Mononuclear cell (primary cell): ENCODE results near the gene CASTOR1. TPM values are rescaled to one million over a fixed set of nuclear protein-coding genes. Genes with fewer than 3 reads are reported as not detected.

Source experiments
- H3K27me3 ChIP-seq: 2 replicates; pipeline ENCODE4 v1.6.0; 2011; ENCODE audit warnings: low read length, control low read depth; ENCODE audit not compliant: insufficient read depth
- H3K4me1 ChIP-seq: 2 replicates; pipeline ENCODE4 v1.5.1; 2011; ENCODE audit warnings: mild to moderate bottlenecking, low read length, control low read depth; ENCODE audit not compliant: insufficient read depth
- H3K4me3 ChIP-seq: 2 replicates; pipeline ENCODE4 v1.5.1; 2011; ENCODE audit warnings: mild to moderate bottlenecking, low read length, moderate library complexity
- H3K9me3 ChIP-seq: 2 replicates; pipeline ENCODE4 v1.5.1; 2011; ENCODE audit warnings: low read depth, mild to moderate bottlenecking, control low read depth, low read length
- total RNA-seq: library from RNA; depleted of rRNA; stranded (reverse); fragments of >200 nt; gene quantifications from one replicate; pipeline ENCODE4 v1.2.3, GENCODE V29; 2012

CASTOR1 gene
- total RNA-seq, 1 donor, result 4.6 TPM

DNA sequence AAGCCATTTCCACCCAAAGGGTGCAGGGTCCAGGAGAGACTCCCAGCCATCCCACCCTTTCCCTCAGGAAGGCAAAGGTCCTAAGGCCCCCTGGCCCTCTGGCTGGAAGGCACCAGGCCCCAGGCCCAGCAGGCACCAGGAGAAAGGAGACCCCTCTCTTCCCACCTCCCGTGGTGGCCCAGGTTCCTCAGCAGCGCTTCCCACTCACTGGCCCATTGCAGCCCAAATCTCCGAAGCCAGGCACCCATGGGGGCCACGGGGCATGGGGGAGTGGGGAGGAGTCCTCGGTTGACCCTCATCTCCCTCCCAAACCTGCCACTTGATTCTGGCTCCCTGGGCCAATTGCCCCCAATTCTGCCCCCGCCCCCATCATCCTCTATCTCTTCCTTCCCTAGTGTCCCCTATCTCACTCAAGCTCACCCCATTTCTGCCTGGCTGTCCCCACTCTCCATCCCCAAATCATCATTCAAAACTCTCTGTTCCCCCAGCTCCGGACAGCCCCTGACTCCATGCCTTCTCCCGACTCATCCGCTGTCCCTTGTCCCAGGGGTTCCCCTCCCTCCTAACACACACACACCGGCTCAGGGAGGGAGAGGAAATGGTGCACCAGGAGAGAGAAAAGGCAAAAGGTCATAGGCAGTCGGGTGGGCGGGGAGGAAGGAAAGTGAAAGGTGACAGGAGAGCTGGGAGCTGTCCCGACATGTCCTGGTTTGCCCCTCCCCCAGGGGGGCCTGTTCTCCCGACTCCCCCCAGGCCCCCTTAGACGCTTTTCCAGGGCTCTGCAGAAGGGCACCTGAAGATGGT, 43.9 kb downstream of the CASTOR1 start:
- no peaks in the 10 kb centered on the region for H3K9me3 ChIP-seq
- no peak overlapping the region for H3K4me3 ChIP-seq
- peaks cover 18% of the 10 kb centered on the region for H3K27me3 ChIP-seq
- peaks cover 20% of the 10 kb centered on the region for H3K4me1 ChIP-seq

DNA sequence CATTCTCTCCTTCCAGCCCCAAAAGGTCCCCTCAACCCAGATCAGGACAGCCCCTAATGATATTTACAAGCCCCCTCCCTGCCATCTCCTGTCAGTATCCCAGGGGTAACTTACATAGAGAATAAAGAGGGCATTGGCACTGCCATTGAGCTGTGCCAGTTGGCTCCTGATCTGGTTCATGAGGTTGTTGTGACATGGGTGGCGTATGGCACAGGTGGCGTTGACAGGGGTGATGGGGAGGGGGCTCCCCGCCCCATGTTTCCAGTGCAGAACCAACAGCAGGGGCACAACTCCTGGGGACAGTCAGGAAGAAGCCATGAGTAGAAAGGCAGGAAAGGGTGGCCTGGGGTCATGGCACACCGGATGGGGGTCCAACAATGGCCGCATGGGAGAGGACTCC, 44.7 kb downstream of the CASTOR1 start:
- Histone ChIP-seq H3K27me3 (peaks cover 18% of the 10 kb centered on the region), H3K4me1 (peaks cover 20% of the 10 kb centered on the region), H3K4me3 (no peak overlapping the region), H3K9me3 (no peaks in the 10 kb centered on the region)

DNA sequence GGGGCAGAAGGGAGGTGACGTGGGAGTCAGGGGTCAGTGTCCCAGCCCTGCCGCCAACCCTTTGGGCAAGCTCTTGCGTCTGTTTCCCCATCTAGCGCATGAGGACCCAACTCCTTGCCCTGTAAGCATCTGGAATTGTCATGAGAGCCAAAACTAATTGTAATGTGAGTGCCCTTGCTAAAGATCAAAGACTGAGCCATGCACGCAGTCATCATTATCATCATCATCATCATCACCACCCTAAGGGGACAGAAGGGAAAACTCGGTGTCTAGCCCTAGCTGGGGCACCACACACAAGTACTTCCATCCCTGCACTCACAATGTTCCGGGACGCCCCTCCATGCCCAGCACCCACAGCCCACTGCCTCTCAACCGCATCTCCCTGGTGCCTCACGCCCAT, 45.2 kb downstream of the CASTOR1 start:
- Histone ChIP-seq H3K4me3 (no peak overlapping the region), H3K9me3 (no peaks in the 10 kb centered on the region), H3K27me3 (peaks cover 18% of the 10 kb centered on the region), H3K4me1 (peaks cover 20% of the 10 kb centered on the region)

DNA sequence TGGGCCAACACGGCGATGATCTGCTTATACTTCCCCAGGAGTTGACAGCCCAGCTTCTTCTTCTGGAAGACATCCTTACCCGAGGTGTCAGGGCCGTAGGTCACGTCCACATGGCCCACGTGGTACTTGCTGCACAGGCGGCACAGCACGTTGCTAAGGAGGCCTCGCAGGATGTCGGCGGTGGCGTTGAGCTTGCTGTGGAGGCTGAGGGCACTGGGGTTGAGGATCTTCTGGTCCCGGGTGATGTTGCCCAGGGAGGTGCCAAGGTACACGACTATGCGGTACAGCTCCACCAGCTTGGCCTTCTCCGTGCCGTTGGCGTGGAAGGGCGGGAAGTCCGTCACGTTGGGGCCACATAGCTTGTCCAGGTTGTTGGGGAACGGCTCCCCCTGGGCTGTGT, 45.6 kb downstream of the CASTOR1 start:
- H3K4me3 ChIP-seq, result no peak overlapping the region
- no peaks in the 10 kb centered on the region for H3K9me3 ChIP-seq
- peaks cover 18% of the 10 kb centered on the region for H3K27me3 ChIP-seq
- peaks cover 20% of the 10 kb centered on the region for H3K4me1 ChIP-seq

DNA sequence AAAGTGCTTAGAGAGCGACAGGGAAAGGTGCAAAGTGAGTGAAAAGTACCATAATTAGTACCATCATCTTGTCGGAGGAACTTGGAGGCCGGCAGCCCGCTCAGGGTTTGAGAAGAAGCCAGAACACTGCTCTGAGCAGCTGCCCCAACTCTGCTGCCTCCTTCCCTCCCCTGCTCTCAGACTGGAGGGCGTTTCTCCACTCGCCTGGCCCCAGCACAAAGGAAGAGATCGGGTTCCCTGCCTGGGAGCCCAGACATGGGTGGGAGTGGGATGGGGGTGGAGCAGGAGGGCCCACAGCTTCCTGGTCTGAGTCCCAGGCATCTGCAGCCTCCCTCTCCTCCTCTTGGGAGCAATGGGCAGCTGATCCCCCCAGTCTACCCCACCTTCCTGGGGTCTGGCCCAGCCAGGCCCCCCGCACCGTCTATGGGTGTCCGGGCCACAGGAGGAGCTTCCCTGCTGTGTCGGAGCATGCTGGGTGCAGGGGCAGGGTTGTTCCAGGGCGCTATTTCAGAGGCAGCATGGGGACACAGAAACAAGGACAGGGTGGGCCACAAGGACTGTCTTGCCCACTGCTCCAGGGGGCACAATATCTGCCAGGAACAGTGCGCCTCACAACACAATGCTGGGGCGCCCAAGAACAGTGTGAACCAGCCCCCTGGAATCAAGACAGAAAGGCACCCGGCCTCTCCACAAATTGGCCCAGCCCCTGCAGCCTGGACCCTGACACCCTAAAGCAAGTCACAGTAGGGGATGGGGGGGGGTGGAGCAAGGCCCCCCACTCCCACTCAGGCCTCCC, 47.5 kb downstream of the CASTOR1 start:
- H3K9me3 ChIP-seq, result no peaks in the 10 kb centered on the region
- peaks cover 12% of the 10 kb centered on the region for H3K4me1 ChIP-seq
- no peak overlapping the region for H3K4me3 ChIP-seq
- peaks cover 8% of the 10 kb centered on the region for H3K27me3 ChIP-seq

DNA sequence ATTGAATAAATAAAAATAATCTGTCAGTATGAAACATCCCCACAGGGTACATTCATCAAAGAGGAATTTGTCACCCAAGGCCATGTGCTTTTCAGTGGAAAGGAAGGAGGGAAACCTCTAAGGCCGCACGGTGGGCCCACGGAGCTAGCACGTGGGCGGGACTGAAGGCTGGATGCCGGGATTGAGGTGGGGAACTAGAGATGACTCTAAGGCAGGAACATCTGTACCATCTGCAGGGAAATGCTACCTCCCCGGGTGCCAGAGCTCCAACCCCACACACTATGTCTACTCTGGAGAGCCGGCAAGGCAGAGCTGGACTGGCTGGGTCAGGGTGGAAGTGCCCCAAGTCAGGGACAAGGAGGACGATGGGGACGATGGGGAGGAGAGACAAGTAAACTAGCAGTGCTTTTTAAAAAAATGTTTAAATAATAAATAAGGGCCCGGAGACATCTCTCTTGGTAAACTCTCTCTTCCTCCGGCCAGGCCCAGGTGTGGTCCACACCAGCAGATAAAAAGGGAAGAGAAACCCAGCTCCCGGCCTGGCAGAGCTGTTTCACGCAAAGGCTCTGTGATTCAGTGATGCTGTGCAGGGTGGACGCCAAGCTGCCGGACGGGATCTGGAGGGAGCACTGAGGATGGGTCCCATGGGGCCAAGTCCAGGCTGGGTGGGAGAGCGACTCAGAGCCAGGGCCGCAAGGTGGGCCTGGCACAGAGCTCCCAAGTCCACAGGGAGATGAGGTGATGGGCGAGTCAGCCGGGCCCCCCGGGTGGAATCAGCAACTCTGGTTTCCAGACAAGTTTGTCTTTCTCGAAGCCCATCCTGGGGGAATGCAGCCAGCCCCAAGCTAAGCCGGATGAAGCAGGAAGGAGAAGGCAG, 48.5 kb downstream of the CASTOR1 start:
- peaks cover 3% of the 10 kb centered on the region for H3K4me1 ChIP-seq
- no peak overlapping the region for H3K4me3 ChIP-seq
- H3K27me3 ChIP-seq, result peaks cover 3% of the 10 kb centered on the region
- H3K9me3 ChIP-seq, result no peaks in the 10 kb centered on the region

DNA sequence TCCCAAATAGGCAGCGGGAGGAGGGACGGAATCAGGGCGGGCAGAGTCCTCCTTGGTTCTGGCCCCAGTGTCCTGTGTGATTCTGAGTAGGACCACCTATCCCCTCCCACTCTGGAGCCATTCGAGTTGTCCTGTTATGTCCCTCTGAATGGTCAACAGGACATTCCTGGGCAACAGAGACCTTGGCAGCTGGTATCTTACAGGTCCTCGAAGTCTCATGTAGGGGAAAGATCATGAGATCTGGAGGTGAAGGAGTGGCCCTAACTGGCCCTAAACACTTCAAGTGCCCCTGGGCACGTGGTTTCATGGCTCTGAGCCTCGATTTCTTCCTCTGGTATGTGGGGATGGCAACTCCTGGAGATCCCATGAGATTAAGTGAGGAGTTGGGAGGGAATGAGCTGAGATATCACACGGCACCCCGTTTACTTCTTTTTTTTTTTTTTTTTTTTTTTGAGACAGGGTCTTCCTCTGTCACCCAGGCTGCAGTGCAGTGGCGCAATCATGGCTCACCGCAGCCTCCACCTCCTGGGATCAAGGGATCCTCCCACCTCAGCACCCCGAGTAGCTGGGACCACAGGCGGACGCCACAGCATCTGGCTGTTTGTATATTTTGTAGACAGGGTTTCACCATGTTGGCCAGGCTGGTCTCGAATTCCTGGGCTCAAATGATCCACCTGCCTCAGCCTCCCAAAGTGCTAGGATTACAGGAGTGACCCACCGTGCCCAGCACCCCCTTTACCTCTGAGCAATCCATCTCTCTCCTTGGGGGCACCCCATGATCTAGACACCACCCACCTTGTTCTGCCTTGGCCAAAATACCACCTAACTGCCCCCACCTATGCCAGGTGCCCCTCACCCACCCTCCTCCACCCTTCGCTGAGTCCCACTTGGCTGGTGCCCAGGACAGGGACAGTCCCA, 49.6 kb downstream of the CASTOR1 start:
- no peaks in the 10 kb centered on the region for H3K9me3 ChIP-seq
- H3K4me1 ChIP-seq, result no peaks in the 10 kb centered on the region
- H3K4me3 ChIP-seq, result no peak overlapping the region
- H3K27me3 ChIP-seq, result no peaks in the 10 kb centered on the region

DNA sequence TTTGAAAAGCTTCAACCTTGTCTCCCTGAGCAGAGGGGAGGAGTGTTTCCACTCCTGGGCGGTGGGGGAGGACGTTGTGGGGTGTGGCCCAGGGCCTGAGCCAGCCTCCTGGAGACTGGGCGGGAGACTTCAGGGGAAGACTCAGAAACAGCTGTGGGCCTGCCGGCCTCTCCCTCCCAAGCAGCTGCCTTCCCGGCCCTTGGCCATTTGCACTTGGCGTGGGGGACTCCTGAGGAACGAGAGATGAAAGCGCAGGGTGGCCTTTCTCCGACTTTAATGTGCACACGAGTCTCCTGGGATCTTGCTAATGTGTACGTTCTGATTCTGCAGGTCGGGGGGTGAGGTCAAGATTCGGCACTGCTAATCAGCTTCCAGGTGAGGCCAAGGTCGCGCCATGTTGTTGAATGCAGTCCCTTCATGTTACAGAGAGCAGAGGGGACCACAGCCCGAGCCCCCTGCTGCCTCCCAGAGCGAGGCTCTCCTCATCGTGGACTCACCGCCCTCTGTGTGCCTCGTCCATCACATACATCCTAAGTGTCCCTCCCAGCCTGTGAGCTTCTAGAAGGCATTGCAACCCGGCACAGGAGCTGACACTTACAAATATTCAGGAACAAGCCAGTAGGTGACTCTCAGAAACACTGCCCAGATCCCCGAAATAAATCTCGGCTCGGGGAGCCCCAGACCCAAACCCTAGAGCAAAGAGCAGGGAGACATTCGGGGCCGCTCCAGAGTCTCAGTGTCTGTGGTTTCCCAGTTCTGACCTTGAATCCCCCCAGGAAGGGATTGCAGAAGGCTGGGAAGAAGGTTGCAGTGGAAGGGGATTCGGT, 50.4 kb downstream of the CASTOR1 start:
- Histone ChIP-seq H3K9me3 (no peaks in the 10 kb centered on the region), H3K4me1 (no peaks in the 10 kb centered on the region), H3K27me3 (no peaks in the 10 kb centered on the region), H3K4me3 (no peak overlapping the region)

DNA sequence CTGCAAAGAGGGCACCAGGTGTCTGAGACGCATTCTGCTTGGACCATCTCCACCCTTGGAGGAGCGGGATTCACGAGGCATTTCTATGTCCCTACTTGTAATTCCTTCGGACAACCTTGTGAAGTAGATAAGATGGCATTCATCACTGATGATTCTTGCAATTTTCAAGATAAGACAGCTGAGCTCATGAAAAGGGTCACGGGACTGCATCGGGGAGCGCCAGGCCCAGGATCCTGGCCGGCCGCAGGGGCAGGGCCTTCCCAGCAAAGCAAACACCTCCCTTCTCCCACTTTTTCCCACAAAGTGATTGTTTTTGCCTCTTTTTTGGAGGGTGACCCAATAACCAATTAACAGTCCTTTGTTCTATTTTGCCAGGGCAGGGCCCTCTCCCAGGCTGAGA, 51.2 kb downstream of the CASTOR1 start:
- no peaks in the 10 kb centered on the region for H3K9me3 ChIP-seq
- no peak overlapping the region for H3K4me3 ChIP-seq
- no peaks in the 10 kb centered on the region for H3K27me3 ChIP-seq
- no peaks in the 10 kb centered on the region for H3K4me1 ChIP-seq

DNA sequence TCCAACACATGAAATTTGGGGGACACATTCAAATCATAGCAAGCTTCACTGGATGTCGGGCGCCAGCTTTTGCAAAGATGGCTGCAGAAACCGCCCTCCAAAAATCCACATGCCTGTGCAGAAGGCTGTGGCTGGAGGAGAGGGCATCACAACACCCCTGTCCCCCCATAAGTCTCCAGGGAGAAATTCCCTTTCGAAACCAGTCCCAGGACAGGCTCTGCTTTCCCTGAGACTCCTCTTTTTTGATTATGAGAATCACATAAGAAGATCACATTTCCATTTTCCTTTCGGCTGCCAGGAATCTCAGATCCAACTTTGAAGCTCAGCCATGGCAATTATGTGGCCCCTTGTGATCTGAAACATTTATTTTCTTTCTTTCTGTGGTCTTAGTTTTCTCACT, 52.4 kb downstream of the CASTOR1 start:
- no peaks in the 10 kb centered on the region for H3K9me3 ChIP-seq
- H3K4me1 ChIP-seq, result no peaks in the 10 kb centered on the region
- H3K27me3 ChIP-seq, result no peaks in the 10 kb centered on the region
- H3K4me3 ChIP-seq, result no peak overlapping the region

DNA sequence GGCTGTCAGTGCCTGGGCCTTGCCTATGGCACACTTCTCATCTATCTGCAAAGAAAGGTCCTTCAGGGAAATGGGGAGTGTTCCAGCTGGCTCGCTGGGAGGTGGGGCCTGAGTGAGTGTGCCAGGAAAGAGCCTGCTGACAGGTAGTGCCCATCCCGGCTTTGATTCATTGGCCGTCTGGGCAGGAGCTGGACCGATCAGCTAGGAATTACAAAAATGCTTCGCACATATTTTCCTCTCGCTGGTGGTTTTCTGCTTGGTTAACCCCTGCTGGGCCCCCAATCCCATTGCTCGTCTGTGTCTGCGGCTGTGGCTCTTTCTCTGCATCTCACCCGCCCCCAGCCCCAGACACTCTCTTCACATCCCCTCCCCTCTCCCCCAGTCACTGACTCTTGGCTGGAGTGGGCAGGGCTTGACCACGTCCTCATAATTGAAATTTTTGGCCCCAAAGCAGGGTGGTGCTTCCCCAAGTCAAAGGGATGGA, 53.6 kb downstream of the CASTOR1 start:
- Histone ChIP-seq H3K4me1 (no peaks in the 10 kb centered on the region), H3K9me3 (no peaks in the 10 kb centered on the region), H3K27me3 (no peaks in the 10 kb centered on the region), H3K4me3 (no peak overlapping the region)
